Gastroesophageal sphincter (tissue), 4 donors: ENCODE results near the gene VSIG10L2. TPM values are rescaled to one million over a fixed set of nuclear protein-coding genes. Genes with fewer than 3 reads are reported as not detected.
"Not testable (repeated sequence)": the region's sequence is repeated elsewhere in the genome, so short reads cannot be mapped to it uniquely, and the experiment has no call there.

Experiments used
- ATAC-seq: fragments of 150-250 bp; one replicate; pipeline ENCODE4 v1.9.1; 2016; ENCODE audit warnings: mild to moderate bottlenecking, moderate library complexity
- H3K27ac ChIP-seq, 4 donors: fragments of 200-600 bp; sonication (generic) in 3 of 4; 1 replicate in 3 of 4; 2 replicates in 1 of 4; pipeline ENCODE4 v1.5.1; 2016 to 2019
- H3K27me3 ChIP-seq: fragments of 200-600 bp; sonication (generic); one replicate; pipeline ENCODE4 v1.5.1; 2019
- H3K36me3 ChIP-seq, 2 donors: fragments of 200-600 bp; sonication (generic); one replicate each; pipeline ENCODE4 v1.5.1; 2019; ENCODE audit warnings: control low read depth in 1 of 2
- H3K4me1 ChIP-seq, 3 donors: fragments of 200-600 bp; sonication (generic); 1 replicate in 2 of 3; 2 replicates in 1 of 3; pipeline ENCODE4 v1.5.1; 2016 to 2019; ENCODE audit warnings: control low read depth in 2 of 3
- H3K4me3 ChIP-seq, 2 donors: fragments of 200-600 bp; sonication (generic); one replicate each; pipeline ENCODE4 v1.5.1; 2019; ENCODE audit warnings: mild to moderate bottlenecking in 1 of 2, moderate library complexity in 1 of 2
- H3K9me3 ChIP-seq, 3 donors: fragments of 200-600 bp; sonication (generic); one replicate each; pipeline ENCODE4 v1.5.1; 2017 to 2019; ENCODE audit warnings: control low read depth in 2 of 3
- EP300 ChIP-seq: sonication (generic); formaldehyde crosslinking; IDR thresholded peaks from one replicate; pipeline ENCODE4 v1.6.1; 2017; ENCODE audit warnings: antibody characterized with exemption, mild to moderate bottlenecking
- POLR2A ChIP-seq, 2 donors: fragments of 450-650 bp; IDR thresholded peaks; one replicate each; pipeline ENCODE4 v1.6.1; 2017; ENCODE audit warnings: antibody characterized with exemption in 2 of 2, mild to moderate bottlenecking in 2 of 2, moderate library complexity in 1 of 2
- POLR2AphosphoS5 ChIP-seq: sonication (generic); formaldehyde crosslinking; IDR thresholded peaks from one replicate; pipeline ENCODE4 v1.6.1; 2017; ENCODE audit warnings: antibody characterized with exemption
- WGBS, 2 donors: methylation state at CpG; one replicate each; pipeline ENCODE4 v1.1.5; 2018; ENCODE audit warnings: low coverage in 1 of 2; 5-methylcytosine and 5-hydroxymethylcytosine counted together
- total RNA-seq, 4 donors: library from RNA; depleted of rRNA; stranded (reverse); fragments of >200 nt; gene quantifications; one replicate each; pipeline ENCODE4 v1.1.0, GENCODE V29; 2016
- TF ChIP-seq, protein P1 (sequence below), 4 experiments: fragments of 200-600 bp in 2 of 4; fragments of 450-650 bp in 2 of 4; sonication (generic) in 1 of 4; IDR thresholded peaks; one replicate each; pipeline ENCODE4 v1.5.1; 2017 to 2019; ENCODE audit warnings: antibody characterized with exemption in 4 of 4, mild to moderate bottlenecking in 2 of 4, moderate library complexity in 2 of 4

VSIG10L2 gene
- total RNA-seq, 4 donors from 2014 or later = not detected

DNA sequence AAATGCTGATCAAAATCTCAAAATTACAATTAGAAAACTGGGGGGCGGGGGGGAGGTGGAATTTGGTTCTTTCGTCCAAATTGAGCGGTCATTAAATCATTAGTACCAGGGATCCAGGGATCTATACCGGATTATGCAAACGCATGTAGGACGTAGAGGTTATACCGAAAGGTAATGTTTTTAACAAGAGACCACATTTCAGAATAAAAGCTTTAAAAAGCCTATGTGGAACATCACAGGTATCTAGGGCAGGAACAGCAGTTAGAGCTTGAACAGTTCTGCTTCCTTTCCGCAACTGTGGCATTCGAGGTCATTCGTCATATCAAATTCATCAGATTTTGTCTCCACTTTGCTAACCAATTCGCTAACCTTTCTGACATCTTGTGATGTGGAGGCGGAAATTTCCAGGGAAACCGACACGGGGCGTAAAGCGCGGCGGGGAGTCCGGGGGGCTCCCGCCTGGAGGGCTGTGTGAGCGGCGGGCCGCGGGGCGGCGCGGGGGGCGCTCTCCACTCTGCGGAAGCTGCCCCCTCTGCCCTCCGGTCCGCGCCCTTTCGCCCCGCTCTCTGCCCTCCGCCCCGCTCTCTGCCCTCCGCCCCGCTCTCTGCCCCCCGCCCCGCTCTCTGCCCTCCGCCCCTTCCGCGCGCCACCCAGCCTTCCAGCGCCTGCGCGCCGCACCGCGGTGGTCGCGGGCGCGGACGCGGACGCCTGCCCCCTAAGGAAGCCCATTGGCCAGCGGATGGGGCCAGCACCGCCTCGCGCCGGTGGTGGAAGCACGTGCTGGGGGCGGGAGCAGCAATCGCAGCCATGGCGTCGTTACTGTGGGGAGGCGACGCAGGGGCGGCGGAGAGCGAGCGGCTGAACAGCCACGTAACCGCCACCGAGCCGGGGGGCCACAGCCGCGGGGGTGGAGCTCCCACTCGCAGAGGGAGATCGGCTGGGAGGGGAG, 41.9 kb upstream of the VSIG10L2 start, which contains the start of gene DDX25:
Gene DDX25, plus strand, starts transcription at position 798 of the 949 bp plus-strand sequence. Its CDS starts 10 bp downstream, at position 808.
- no peak for ATAC-seq
- WGBS, 2 donors = 2 to 12% methylated on average over 8 to 16 of the region's 81 CpGs
- peaks cover 0 to 15% of the 10 kb centered on the region in 2 donors for H3K36me3 ChIP-seq
- H3K27ac ChIP-seq = no peak within 1 kb of the TSS
- peaks cover 37% of the 10 kb centered on the region for H3K27me3 ChIP-seq
- peaks cover 0 to 31% (median 16%) of the 10 kb centered on the region in 3 donors for H3K4me1 ChIP-seq
- TF ChIP-seq POLR2A (IDR thresholded peaks at IDR 0.05) = no peak
- no peak for TF ChIP-seq EP300
- TF ChIP-seq, protein P1, sequence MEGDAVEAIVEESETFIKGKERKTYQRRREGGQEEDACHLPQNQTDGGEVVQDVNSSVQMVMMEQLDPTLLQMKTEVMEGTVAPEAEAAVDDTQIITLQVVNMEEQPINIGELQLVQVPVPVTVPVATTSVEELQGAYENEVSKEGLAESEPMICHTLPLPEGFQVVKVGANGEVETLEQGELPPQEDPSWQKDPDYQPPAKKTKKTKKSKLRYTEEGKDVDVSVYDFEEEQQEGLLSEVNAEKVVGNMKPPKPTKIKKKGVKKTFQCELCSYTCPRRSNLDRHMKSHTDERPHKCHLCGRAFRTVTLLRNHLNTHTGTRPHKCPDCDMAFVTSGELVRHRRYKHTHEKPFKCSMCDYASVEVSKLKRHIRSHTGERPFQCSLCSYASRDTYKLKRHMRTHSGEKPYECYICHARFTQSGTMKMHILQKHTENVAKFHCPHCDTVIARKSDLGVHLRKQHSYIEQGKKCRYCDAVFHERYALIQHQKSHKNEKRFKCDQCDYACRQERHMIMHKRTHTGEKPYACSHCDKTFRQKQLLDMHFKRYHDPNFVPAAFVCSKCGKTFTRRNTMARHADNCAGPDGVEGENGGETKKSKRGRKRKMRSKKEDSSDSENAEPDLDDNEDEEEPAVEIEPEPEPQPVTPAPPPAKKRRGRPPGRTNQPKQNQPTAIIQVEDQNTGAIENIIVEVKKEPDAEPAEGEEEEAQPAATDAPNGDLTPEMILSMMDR (IDR thresholded peaks at IDR 0.05) = no peak
- TF ChIP-seq POLR2AphosphoS5 = no peak
- H3K4me3 ChIP-seq = peak within 1 kb of the TSS; percentile 52 to 100
- H3K9me3 ChIP-seq = no peaks in the 10 kb centered on the region

DNA sequence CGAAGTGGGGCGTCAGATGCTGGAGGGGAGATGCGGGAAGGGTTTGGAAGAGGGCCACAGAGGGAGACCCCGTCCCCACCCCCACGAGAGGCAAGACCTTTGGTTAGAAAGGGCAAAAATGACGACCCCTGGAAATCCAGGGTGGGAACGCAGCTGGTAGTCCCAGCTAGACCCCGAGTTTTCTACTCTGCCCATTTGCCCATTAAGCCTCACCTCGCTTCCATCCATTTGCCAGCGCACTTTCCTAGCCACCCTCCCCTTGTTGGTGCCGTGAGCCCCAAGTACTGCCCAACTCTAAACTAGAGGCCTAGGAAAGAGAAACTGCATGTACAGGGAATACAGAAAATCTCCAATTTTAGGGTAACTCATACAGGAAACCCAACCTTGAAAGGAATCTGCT, 41.2 kb upstream of the VSIG10L2 start:
- Histone ChIP-seq H3K36me3 (peaks cover 0 to 8% of the 10 kb centered on the region in 2 donors), H3K4me1 (peaks cover 0 to 31% (median 16%) of the 10 kb centered on the region in 3 donors), H3K27ac (no peak overlapping the region), H3K9me3 (no peaks in the 10 kb centered on the region), H3K4me3 (peak overlapping the region in 1 of 2 donors; percentile 52), H3K27me3 (peaks cover 43% of the 10 kb centered on the region)
- WGBS, 2 donors = 41% methylated on average over 8 of the region's 11 CpGs; no CpG with 5 or more reads in 1 of the 2 donors
- no peak for ATAC-seq
- TF ChIP-seq POLR2A (IDR thresholded peaks at IDR 0.05) (no peak), POLR2AphosphoS5 (no peak), EP300 (no peak)
- TF ChIP-seq, protein P1 (IDR thresholded peaks at IDR 0.05) = no peak

DNA sequence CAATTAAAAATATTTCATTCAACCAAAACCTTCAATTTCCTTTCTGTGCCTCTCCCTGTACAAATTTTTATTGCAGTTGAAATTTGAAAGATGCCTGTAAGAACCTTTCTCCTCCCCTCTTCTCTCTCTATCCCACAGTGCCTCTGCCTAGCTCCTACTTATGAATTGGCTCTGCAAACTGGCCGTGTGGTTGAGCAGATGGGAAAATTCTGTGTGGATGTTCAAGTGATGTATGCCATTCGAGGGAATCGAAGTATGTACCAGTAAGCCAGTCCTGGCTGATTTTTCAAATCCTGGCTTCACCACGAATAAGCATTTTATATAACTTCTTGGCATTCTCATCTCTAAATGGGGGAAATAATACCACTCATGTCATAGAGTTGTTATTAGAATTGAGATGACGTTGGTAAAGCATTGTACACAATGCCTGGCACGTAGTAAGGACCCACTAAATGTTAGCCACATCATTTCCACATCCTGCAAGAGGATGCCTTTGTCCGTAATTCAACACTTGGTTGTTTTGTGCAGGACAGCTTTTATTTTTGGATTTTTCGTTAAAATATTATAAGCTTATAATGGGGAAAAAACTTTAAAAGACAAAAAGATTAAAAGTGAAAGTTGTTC, 35.5 kb upstream of the VSIG10L2 start:
- no peak for ATAC-seq
- no peak overlapping the region for H3K27ac ChIP-seq
- peaks cover 29% of the 10 kb centered on the region for H3K27me3 ChIP-seq
- WGBS, 2 donors = 60 to 65% methylated on average over 8 of the region's 8 CpGs
- H3K36me3 ChIP-seq = no peaks in the 10 kb centered on the region
- no peak for TF ChIP-seq POLR2AphosphoS5
- no peak for TF ChIP-seq POLR2A (IDR thresholded peaks at IDR 0.05)
- TF ChIP-seq, protein P1 (IDR thresholded peaks at IDR 0.05) = no peak
- TF ChIP-seq EP300 = no peak
- no peaks in the 10 kb centered on the region for H3K4me1 ChIP-seq
- no peaks in the 10 kb centered on the region for H3K9me3 ChIP-seq
- no peak overlapping the region for H3K4me3 ChIP-seq

DNA sequence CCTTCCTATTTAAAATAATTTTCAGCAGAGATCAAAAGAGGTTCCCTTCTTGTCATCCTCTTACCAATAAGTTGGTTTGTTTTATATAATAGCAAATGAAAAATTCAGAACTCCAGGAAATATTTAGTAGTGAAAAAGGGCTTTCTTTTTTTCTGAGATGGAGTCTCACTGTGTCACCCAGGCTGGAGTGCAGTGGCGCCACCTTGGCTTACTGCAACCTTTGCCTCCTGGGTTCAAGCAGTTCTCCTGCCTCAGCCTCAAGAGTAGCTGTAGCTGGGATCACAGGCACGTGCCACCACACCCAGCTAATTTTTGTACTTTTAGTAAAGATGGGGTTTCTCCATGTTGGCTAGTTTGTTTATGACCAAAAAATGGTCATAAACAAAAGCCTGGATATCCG, 31.2 kb upstream of the VSIG10L2 start:
- not testable (repeated sequence) for H3K27ac ChIP-seq, H3K36me3 ChIP-seq, H3K4me1 ChIP-seq, ATAC-seq, H3K9me3 ChIP-seq, H3K4me3 ChIP-seq
- H3K27me3 ChIP-seq = peaks cover 36% of the 10 kb centered on the region
- 61 to 86% methylated on average over 2 to 3 of the region's 3 CpGs for WGBS, 2 donors

DNA sequence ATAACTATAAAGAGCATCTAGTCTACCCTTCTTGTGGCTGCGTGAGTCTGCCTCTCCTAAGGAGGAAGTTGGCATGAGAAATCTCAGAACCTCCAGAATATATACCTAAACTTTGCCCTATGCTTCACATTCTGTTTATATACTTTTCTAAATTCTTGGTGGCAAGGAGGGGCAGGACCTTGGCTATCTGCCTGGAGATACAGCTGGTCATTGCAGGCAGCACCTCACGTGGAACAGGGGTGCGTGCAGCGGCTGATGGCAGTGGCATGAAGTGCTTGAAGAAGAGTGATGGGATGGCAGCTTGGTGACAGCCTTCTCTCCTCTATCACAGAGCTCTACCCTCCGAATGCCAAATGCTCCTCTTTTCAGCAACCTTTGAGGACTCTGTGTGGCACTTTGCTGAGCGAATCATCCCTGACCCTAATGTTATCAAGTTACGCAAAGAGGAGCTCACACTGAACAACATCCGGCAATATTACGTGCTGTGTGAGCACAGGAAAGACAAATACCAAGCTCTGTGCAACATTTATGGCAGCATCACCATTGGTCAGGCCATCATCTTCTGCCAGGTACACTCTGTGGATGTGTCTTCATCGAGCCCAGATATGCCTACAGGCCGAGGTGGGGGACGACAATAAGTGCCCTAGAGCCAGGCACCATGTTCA, 29.0 kb upstream of the VSIG10L2 start:
- Histone ChIP-seq H3K27ac (no peak overlapping the region), H3K36me3 (no peaks in the 10 kb centered on the region), H3K4me3 (no peak overlapping the region), H3K27me3 (peaks cover 45% of the 10 kb centered on the region), H3K9me3 (no peaks in the 10 kb centered on the region), H3K4me1 (no peaks in the 10 kb centered on the region)
- no peak for ATAC-seq
- 83 to 85% methylated on average over 5 to 8 of the region's 12 CpGs for WGBS, 2 donors
- TF ChIP-seq EP300 = no peak
- TF ChIP-seq, protein P1 (IDR thresholded peaks at IDR 0.05) = no peak
- no peak for TF ChIP-seq POLR2A (IDR thresholded peaks at IDR 0.05)
- no peak for TF ChIP-seq POLR2AphosphoS5
